GM13976 (cell line): ENCODE measurements around the gene CASS4.

ENCODE experiments used
- DNase-seq: peaks from one replicate; pipeline ENCODE4 v3.0.0; 2012; ENCODE audit warnings: low spot score
- CTCF ChIP-seq: IDR thresholded peaks from 2 replicates; pipeline ENCODE4 v1.5.1; 2012; ENCODE audit warnings: borderline replicate concordance, mild to moderate bottlenecking; ENCODE audit not compliant: insufficient read depth; ENCODE audit errors: extremely low read depth, missing control alignments, control extremely low read depth
- in situ Hi-C: fragments of 300-500 bp; cut with MboI; formaldehyde crosslinking; loops from one replicate; pipeline ENCODE4 v1.12.0; 2022; ENCODE audit warnings: low sequenced_read_pairs, mixed read lengths, inconsistent platforms; ENCODE audit not compliant: unreplicated experiment

CASS4 gene

DNA sequence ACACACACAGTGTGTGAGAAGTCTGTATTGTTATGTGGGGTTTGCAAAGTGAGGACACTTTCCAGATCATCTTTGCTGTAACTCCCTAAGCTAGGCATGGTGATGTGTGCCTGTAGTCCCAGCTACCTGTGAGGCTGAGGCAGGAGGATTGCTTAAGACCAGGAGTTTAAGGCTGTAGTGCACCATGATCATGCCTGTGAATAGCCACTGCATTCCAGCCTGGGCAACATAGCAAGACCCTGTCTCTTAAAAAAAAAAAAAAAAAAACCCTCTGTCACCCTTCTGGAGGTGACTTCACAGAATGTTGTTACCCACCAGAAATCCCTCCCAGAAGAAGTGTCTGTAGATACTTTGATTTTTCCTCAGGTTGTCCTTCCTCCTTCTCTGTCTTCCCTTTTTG is 14.9 kb downstream of the CASS4 start:
- no peak for TF ChIP-seq CTCF
- in situ Hi-C loops: no loop called here
- no peak for DNase-seq

DNA sequence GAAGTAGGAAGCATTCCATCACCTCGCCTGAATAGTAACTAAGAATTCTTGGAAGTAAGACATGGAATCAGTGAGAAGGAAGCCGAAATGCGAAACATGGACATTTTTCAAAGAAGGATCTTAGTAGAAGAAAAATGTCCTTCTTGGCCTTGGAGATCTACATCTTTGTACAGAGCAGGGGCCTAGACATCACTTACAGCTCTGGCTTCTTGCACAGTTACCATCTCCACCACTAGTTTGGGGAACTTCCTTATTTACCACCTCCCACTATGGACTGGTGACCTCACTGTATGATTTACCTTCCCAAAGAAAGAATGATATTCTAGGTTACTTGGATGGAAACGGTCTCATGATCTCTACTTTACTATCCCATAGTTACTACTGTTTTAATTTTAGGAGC is 15.7 kb downstream of the CASS4 start:
- TF ChIP-seq CTCF: no peak
- in situ Hi-C loops: no loop called here
- no peak for DNase-seq

DNA sequence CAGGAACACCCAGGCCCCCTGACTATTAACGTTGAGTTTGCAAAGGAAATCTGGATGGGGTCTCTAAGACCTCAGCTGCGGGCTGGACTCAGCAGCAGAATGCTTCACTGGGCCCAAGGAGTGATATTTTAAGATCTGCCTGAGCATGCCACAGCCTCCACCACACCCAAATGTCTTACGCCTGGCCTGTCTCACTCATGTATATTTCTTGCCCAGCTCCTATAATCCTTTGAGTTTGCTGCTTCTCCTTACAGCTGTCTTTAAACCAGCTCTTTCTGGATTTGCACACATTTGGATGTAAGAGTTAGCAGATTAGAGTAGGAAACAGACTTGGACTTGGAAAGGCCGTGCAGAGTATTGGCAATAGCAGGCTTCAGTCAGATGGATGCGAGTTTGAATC is 16.4 kb downstream of the CASS4 start:
- DNase-seq: no peak
- no peak for TF ChIP-seq CTCF
- in situ Hi-C loops: no loop called here

GRCh38 chr20:56428881-56429280 is 16.8 kb downstream of the CASS4 start:
- no peak for DNase-seq
- in situ Hi-C loops: no loop called here
- TF ChIP-seq CTCF: no peak

- DNase-seq: no peak
- TF ChIP-seq CTCF: no peak
- in situ Hi-C loops: no loop called here
These were observed 17.4 kb downstream of the CASS4 start for GRCh38 chr20:56429502-56429901.

- in situ Hi-C loops: no loop called here
- DNase-seq: no peak
- TF ChIP-seq CTCF: no peak
These were observed 17.9 kb downstream of the CASS4 start for GRCh38 chr20:56429941-56430340.

DNA sequence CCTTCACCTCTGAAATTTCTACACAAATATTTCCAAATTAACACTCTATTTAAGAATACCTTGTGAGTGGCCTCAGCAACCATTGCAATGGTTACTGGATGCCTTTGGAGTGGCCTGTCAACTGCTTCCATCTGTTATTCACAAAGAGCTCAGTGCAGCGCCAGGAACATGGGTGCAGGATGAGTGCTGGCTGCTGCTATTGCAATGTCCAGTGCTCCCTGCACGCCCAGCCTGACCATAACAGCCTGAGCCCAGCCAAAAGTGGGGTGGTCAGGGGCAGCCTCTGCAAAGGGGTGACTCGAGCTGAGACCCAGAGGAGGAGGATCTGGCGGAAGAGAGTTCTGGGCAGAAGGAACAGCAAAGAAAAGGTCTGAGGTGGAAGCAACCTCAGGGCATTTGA is 18.4 kb downstream of the CASS4 start:
- in situ Hi-C loops: no loop called here
- DNase-seq: no peak
- no peak for TF ChIP-seq CTCF
